PC-9 (cell line): ENCODE results near the gene OR13J1. TPM values are rescaled to one million over a fixed set of nuclear protein-coding genes. Genes with fewer than 3 reads are reported as not detected.
"Not testable (repeated sequence)": the region's sequence is repeated elsewhere in the genome, so short reads cannot be mapped to it uniquely, and the experiment has no call there.

Source experiments
- BruUV-seq: library from RNA; stranded (reverse); fragments of 400-500 nt; replicated peaks from 2 replicates; lab custom pipeline; 2021; lab: Mats Ljungman, UMichigan
- CTCF ChIA-PET: fragments of 300-600 bp; sonication (Branson Sonifier 250); formaldehyde crosslinking; loops from one replicate; lab custom pipeline; 2022; ENCODE audit warnings: antibody characterized with exemption; lab: Charles Lee
- POLR2A ChIA-PET: fragments of 300-600 bp; sonication (Branson Sonifier 250); formaldehyde crosslinking; loops from one replicate; lab custom pipeline; 2022; ENCODE audit warnings: antibody characterized with exemption; ENCODE audit not compliant: unreplicated experiment; lab: Charles Lee
- DNase-seq, 2 experiments: peaks; one replicate each; pipeline versions ENCODE4 v3.0.0 to v3.0.0-alpha.2; 2015 to 2022; ENCODE audit warnings: mixed read lengths in 1 of 2
- H2AFZ ChIP-seq: fragments of 200-600 bp; sonication (generic); 2 replicates; pipeline ENCODE4 v1.8.1; 2017; ENCODE audit warnings: antibody characterized with exemption
- H3F3A ChIP-seq: fragments of 200-600 bp; sonication (generic); 2 replicates; pipeline ENCODE4 v1.8.1; 2017; ENCODE audit warnings: antibody characterized with exemption, mild to moderate bottlenecking, low read depth; ENCODE audit not compliant: insufficient read depth
- H3K27ac ChIP-seq: fragments of 200-600 bp; sonication (generic); 2 replicates; pipeline ENCODE4 v1.6.1; 2016; ENCODE audit warnings: mixed run types
- H3K27me3 ChIP-seq: fragments of 200-600 bp; sonication (generic); 2 replicates; pipeline ENCODE4 v1.6.1; 2016; ENCODE audit warnings: low read depth, mixed run types; ENCODE audit not compliant: insufficient read depth
- H3K36me3 ChIP-seq: fragments of 200-600 bp; sonication (generic); 2 replicates; pipeline ENCODE4 v1.6.1; 2016; ENCODE audit warnings: low read depth, mixed run types
- H3K4me1 ChIP-seq: fragments of 200-600 bp; sonication (generic); replicated peaks from 2 replicates; pipeline ENCODE4 v1.6.1; 2016; ENCODE audit warnings: mixed run types; ENCODE audit not compliant: insufficient read depth
- H3K4me2 ChIP-seq: fragments of 200-600 bp; sonication (generic); 2 replicates; pipeline ENCODE4 v1.6.1; 2017; ENCODE audit warnings: mixed run types
- H3K4me3 ChIP-seq: fragments of 200-600 bp; sonication (generic); 2 replicates; pipeline ENCODE4 v1.6.1; 2016; ENCODE audit warnings: mixed run types
- H3K79me2 ChIP-seq: fragments of 200-600 bp; sonication (generic); 2 replicates; pipeline ENCODE4 v1.6.1; 2017; ENCODE audit warnings: low read depth, mixed run types
- H3K9me2 ChIP-seq: fragments of 200-600 bp; sonication (generic); 2 replicates; pipeline ENCODE4 v1.8.1; 2017; ENCODE audit warnings: mild to moderate bottlenecking; ENCODE audit not compliant: insufficient read depth
- H3K9me3 ChIP-seq: fragments of 200-600 bp; sonication (generic); 2 replicates; pipeline ENCODE4 v1.8.1; 2016; ENCODE audit warnings: low read depth; ENCODE audit not compliant: insufficient read depth
- H4K20me1 ChIP-seq: fragments of 200-600 bp; sonication (generic); 2 replicates; pipeline ENCODE4 v1.8.1; 2017; ENCODE audit not compliant: insufficient read depth
- CTCF ChIP-seq: fragments of 200-600 bp; sonication (generic); conservative IDR thresholded peaks from 2 replicates; pipeline ENCODE4 v1.6.1; 2017; ENCODE audit warnings: mixed run types, antibody characterized with exemption, mild to moderate bottlenecking, moderate library complexity
- EZH2 ChIP-seq: fragments of 200-600 bp; sonication (generic); IDR thresholded peaks from 2 replicates; pipeline ENCODE4 v1.8.0; 2017; ENCODE audit warnings: antibody characterized with exemption, low read depth
- intact Hi-C: fragments of 100-400 bp; cut with micrococcal nuclease; formaldehyde crosslinking; loops from one replicate; pipeline ENCODE4 v1.10.0; 2022; ENCODE audit not compliant: unreplicated experiment
- total RNA-seq: library from RNA; stranded (reverse); gene quantifications from 2 replicates; pipeline ENCODE4 v1.2.3, GENCODE V29; 2021

OR13J1 gene
- total RNA-seq, 1 experiment from 2014 or later: not detected

GRCh38 chr9:35896570-35896969, 26.4 kb upstream of the OR13J1 start:
- ChIA-PET POLR2A (no interaction called here), CTCF (no interaction called here)
- Histone ChIP-seq H4K20me1 (no peaks in the 10 kb centered on the region), H3K9me3 (no peaks in the 10 kb centered on the region), H3K9me2 (no peaks in the 10 kb centered on the region), H3K27me3 (no peaks in the 10 kb centered on the region), H3F3A (no peaks in the 10 kb centered on the region), H3K4me3 (no peak overlapping the region), H3K4me1 (no peaks in the 10 kb centered on the region), H3K4me2 (no peak overlapping the region), H3K27ac (no peak overlapping the region), H3K79me2 (no peaks in the 10 kb centered on the region), H3K36me3 (no peaks in the 10 kb centered on the region), H2AFZ (no peak overlapping the region)
- no peak for DNase-seq
- intact Hi-C loops: no loop called here
- BruUV-seq: no TSS peak
- TF ChIP-seq CTCF (no peak), EZH2 (no peak)

- Histone ChIP-seq H3K79me2 (no peaks in the 10 kb centered on the region), H4K20me1 (no peaks in the 10 kb centered on the region), H3K4me1 (no peaks in the 10 kb centered on the region), H3K27me3 (no peaks in the 10 kb centered on the region), H3K9me3 (no peaks in the 10 kb centered on the region), H3K9me2 (no peaks in the 10 kb centered on the region), H3K27ac (no peak overlapping the region), H3K36me3 (no peaks in the 10 kb centered on the region), H3K4me3 (no peak overlapping the region), H2AFZ (no peak overlapping the region), H3K4me2 (no peak overlapping the region), H3F3A (no peaks in the 10 kb centered on the region)
- no peak for TF ChIP-seq CTCF
- TF ChIP-seq EZH2: no peak
- no peak for DNase-seq
- ChIA-PET CTCF (no interaction called here), POLR2A (interaction anchor here (0.5 to 0.7 kb wide), 2 partner anchors 91 to 129 kb away, joined by 3 to 7 read pairs; no protein-coding TSS in a partner anchor)
- BruUV-seq: no TSS peak
- intact Hi-C loops: no loop called here
Measured at GRCh38 chr9:35892051-35892450, 21.9 kb upstream of the OR13J1 start.

GRCh38 chr9:35891646-35892045, 21.4 kb upstream of the OR13J1 start:
- H3K4me3 ChIP-seq: no peak overlapping the region
- DNase-seq: no peak
- intact Hi-C loops: no loop called here
- no peaks in the 10 kb centered on the region for H3K79me2 ChIP-seq
- no peak overlapping the region for H3K27ac ChIP-seq
- H3F3A ChIP-seq: no peaks in the 10 kb centered on the region
- BruUV-seq: no TSS peak
- no peaks in the 10 kb centered on the region for H3K9me2 ChIP-seq
- H2AFZ ChIP-seq: no peak overlapping the region
- H3K9me3 ChIP-seq: no peaks in the 10 kb centered on the region
- H3K4me2 ChIP-seq: no peak overlapping the region
- no peak for TF ChIP-seq EZH2
- TF ChIP-seq CTCF: no peak
- no peaks in the 10 kb centered on the region for H4K20me1 ChIP-seq
- no peaks in the 10 kb centered on the region for H3K4me1 ChIP-seq
- ChIA-PET POLR2A (no interaction called here), CTCF (no interaction called here)
- H3K36me3 ChIP-seq: no peaks in the 10 kb centered on the region
- H3K27me3 ChIP-seq: no peaks in the 10 kb centered on the region

- H3K4me3 ChIP-seq, H3F3A ChIP-seq, H3K9me2 ChIP-seq, H3K36me3 ChIP-seq, H4K20me1 ChIP-seq, intact Hi-C loops, H3K27ac ChIP-seq, H3K4me1 ChIP-seq, CTCF ChIA-PET, H3K79me2 ChIP-seq, H3K9me3 ChIP-seq, H2AFZ ChIP-seq, POLR2A ChIA-PET, H3K4me2 ChIP-seq, DNase-seq, H3K27me3 ChIP-seq, BruUV-seq: not testable (repeated sequence)
Measured at GRCh38 chr9:35884908-35885307, 14.7 kb upstream of the OR13J1 start.
